ENCODE results near the gene EGLN2. TPM values are rescaled to one million over a fixed set of nuclear protein-coding genes. Genes with fewer than 3 reads are reported as not detected.
"Not testable (repeated sequence)": the region's sequence is repeated elsewhere in the genome, so short reads cannot be mapped to it uniquely, and the experiment has no call there.

The EGLN2 gene
- total RNA-seq, 2 experiments from 2014 or later, result 150 to 151 TPM

- CTCF ChIA-PET, result interaction anchor here (2.2 kb wide), 1 partner anchor 38 kb away, joined by 9 read pairs; no protein-coding TSS in a partner anchor
- Mint-ChIP-seq H3K36me3 (ENCODE audit: low read depth) (peaks cover 35% of the 10 kb centered on the region), H3K9me3 (peaks cover 4% of the 10 kb centered on the region), H3K27me3 (no peaks in the 10 kb centered on the region), H3K27ac (no peak overlapping the region), H3K4me3 (no peak overlapping the region), H3K4me1 (ENCODE audit: low read depth) (peaks cover 23% of the 10 kb centered on the region)
- Histone ChIP-seq H3K36me3 (ENCODE audit: insufficient read depth, low read length) (peaks cover 32% of the 10 kb centered on the region), H3K27me3 (ENCODE audit: control insufficient read depth in 1 of 2, insufficient read depth in 2 of 2, low read length in 2 of 2) (no peaks in the 10 kb centered on the region), H3K4me3 (ENCODE audit: low read length) (no peak overlapping the region), H3K27ac (ENCODE audit: low read depth in 1 of 2, low read length in 2 of 2) (no peak overlapping the region), H3K4me1 (ENCODE audit: insufficient read depth, low read length) (peaks cover 25% of the 10 kb centered on the region), H3K9me3 (ENCODE audit: control insufficient read depth in 1 of 2, insufficient read depth in 1 of 2, low read length in 2 of 2) (peaks cover 0 to 4% of the 10 kb centered on the region in 2 experiments)
- intact Hi-C loops (cut with DNase I, micrococcal nuclease), result no loop called here
- no peak for TF ChIP-seq CTCF (IDR thresholded peaks at IDR 0.05)
- DNase-seq (no peak), ATAC-seq (ENCODE audit: poor library complexity) (no peak)
- POLR2A ChIA-PET, result no interaction called here
These were observed 30.1 kb upstream of the EGLN2 start for GRCh38 chr19:40768869-40769268.

GRCh38 chr19:40771101-40771862, 27.7 kb upstream of the EGLN2 start:
- peak; percentile 34 for ATAC-seq (ENCODE audit: poor library complexity)

GRCh38 chr19:40774916-40775631, 23.9 kb upstream of the EGLN2 start, which contains the start of gene MIA:
Gene MIA, plus strand, starts transcription at chr19:40775521. Its CDS starts 22 bp downstream, at chr19:40775543.
- no peak for TF ChIP-seq CTCF (IDR thresholded peaks at IDR 0.05)
- peaks cover 37% of the 10 kb centered on the region for H3K4me1 Mint-ChIP-seq (ENCODE audit: low read depth)
- intact Hi-C loops (cut with DNase I, micrococcal nuclease), result loop anchor here in 1 of 2 experiments (5.0 kb wide), 1 partner anchor 42 kb away; no protein-coding TSS in a partner anchor
- ATAC-seq (ENCODE audit: poor library complexity) (no peak), DNase-seq (no peak)
- peak within 1 kb of the TSS; percentile 25 for H3K4me3 Mint-ChIP-seq
- Histone ChIP-seq H3K27ac (ENCODE audit: low read depth in 1 of 2, low read length in 2 of 2) (no peak within 1 kb of the TSS), H3K4me1 (ENCODE audit: insufficient read depth, low read length) (peaks cover 33% of the 10 kb centered on the region), H3K4me3 (ENCODE audit: low read length) (no peak within 1 kb of the TSS), H3K36me3 (ENCODE audit: insufficient read depth, low read length) (peaks cover 3% of the 10 kb centered on the region), H3K27me3 (ENCODE audit: control insufficient read depth in 1 of 2, insufficient read depth in 2 of 2, low read length in 2 of 2) (no peaks in the 10 kb centered on the region), H3K9me3 (ENCODE audit: control insufficient read depth in 1 of 2, insufficient read depth in 1 of 2, low read length in 2 of 2) (peaks cover 0 to 4% of the 10 kb centered on the region in 2 experiments)
- ChIA-PET POLR2A (interaction anchor here (5.4 kb wide), 1 partner anchor 26 kb away, joined by 198 read pairs; the partner anchor contains the start of gene EGLN2), CTCF (interaction anchor here (5.2 kb wide), 1 partner anchor 31 kb away, joined by 40 read pairs; no protein-coding TSS in a partner anchor)
- no peaks in the 10 kb centered on the region for H3K27me3 Mint-ChIP-seq
- H3K27ac Mint-ChIP-seq, result peak within 1 kb of the TSS; percentile 42
- H3K36me3 Mint-ChIP-seq (ENCODE audit: low read depth), result peaks cover 26% of the 10 kb centered on the region
- peaks cover 4% of the 10 kb centered on the region for H3K9me3 Mint-ChIP-seq

More at GRCh38 chr19:40771101-40771862, 27.7 kb upstream of the EGLN2 start:
- H3K4me3 Mint-ChIP-seq; H3K4me1 Mint-ChIP-seq (ENCODE audit: low read depth); H3K9me3 Mint-ChIP-seq; H3K9me3 ChIP-seq (ENCODE audit: control insufficient read depth in 1 of 2, insufficient read depth in 1 of 2, low read length in 2 of 2); CTCF ChIA-PET; intact Hi-C loops (cut with DNase I, micrococcal nuclease); H3K4me3 ChIP-seq (ENCODE audit: low read length); H3K27me3 Mint-ChIP-seq; H3K27ac ChIP-seq (ENCODE audit: low read depth in 1 of 2, low read length in 2 of 2); H3K36me3 ChIP-seq (ENCODE audit: insufficient read depth, low read length); H3K27me3 ChIP-seq (ENCODE audit: control insufficient read depth in 1 of 2, insufficient read depth in 2 of 2, low read length in 2 of 2): not testable (repeated sequence)
- Mint-ChIP-seq H3K27ac (peak overlapping the region; percentile 33), H3K36me3 (ENCODE audit: low read depth) (peaks cover 14% of the 10 kb centered on the region)
- POLR2A ChIA-PET, result interaction anchor here (0.8 to 2.1 kb wide), 4 partner anchors 21 to 334 kb away, joined by 3 to 5 read pairs (median 4); partner anchors contain the start of genes ACTMAP and EGLN2
- H3K4me1 ChIP-seq (ENCODE audit: insufficient read depth, low read length), result peaks cover 11% of the 10 kb centered on the region
- peak in 3 of 14 experiments; percentile 23 to 54 (median 51) for DNase-seq

Measured in CD4-positive, alpha-beta T cell (primary cell).